HepG2 (cell line): Measurements from ENCODE around the gene ADAM22. TPM values are rescaled to one million over a fixed set of nuclear protein-coding genes. Genes with fewer than 3 reads are reported as not detected.

ENCODE experiments used
- ATAC-seq: fragments of 200-7000 bp; cut with Tn5 transposase; 3 replicates; pipeline ENCODE4 v1.9.1; 2020; ENCODE audit warnings: mild to moderate bottlenecking, moderate library complexity
- BruUV-seq: library from RNA; stranded (reverse); fragments of 400-500 nt; replicated peaks from 2 replicates; lab custom pipeline; 2021; lab: Mats Ljungman, UMichigan
- CTCF ChIA-PET: fragments of 300-600 bp; formaldehyde crosslinking; extraction: SDS; loops from one replicate; lab custom pipeline; 2021; ENCODE audit warnings: low total read pairs, inconsistent platforms, low intra/inter-chr PET ratio; lab: Yijun Ruan, JAX
- POLR2A ChIA-PET: fragments of 350-600 bp; sonication (Branson Sonifier 250); formaldehyde crosslinking; loops from one replicate; lab custom pipeline; 2020; ENCODE audit warnings: antibody characterized with exemption, inconsistent platforms; lab: Yijun Ruan, JAX
- DNase-seq: peaks from one replicate; pipeline ENCODE4 v3.0.0-alpha.2; 2015; ENCODE audit warnings: low spot score
- FAIRE-seq: peaks from 3 replicates; lab custom pipeline; 2011; peaks lifted over from hg19 to GRCh38; lab: Jason Lieb, UNC
- H2AFZ ChIP-seq: one replicate; pipeline ENCODE4 v1.6.1; 2011; ENCODE audit warnings: low read length, inconsistent platforms
- H3K27ac ChIP-seq: fragments of 300-600 bp; 3 replicates; pipeline ENCODE4 v1.8.0; 2011; ENCODE audit warnings: mixed run types, mild to moderate bottlenecking, mixed read lengths, low read length, inconsistent platforms; ENCODE audit not compliant: insufficient read depth; ENCODE audit errors: extremely low read length
- H3K27me3 ChIP-seq, 2 experiments: fragments of 200-600 bp in 1 of 2; 2 replicates in 1 of 2; 3 replicates in 1 of 2; pipeline versions ENCODE4 v1.6.0 to v1.8.0; 2011; ENCODE audit warnings: low read length in 2 of 2, mild to moderate bottlenecking in 2 of 2, moderate library complexity in 2 of 2, inconsistent platforms in 1 of 2; ENCODE audit not compliant: insufficient read depth in 2 of 2, control insufficient read depth in 1 of 2
- H3K36me3 ChIP-seq, 2 experiments: fragments of 200-600 bp in 1 of 2; replicated peaks in 1 of 2; 2 replicates in 1 of 2; 3 replicates in 1 of 2; pipeline versions ENCODE4 v1.5.1 to v1.8.0; 2011; ENCODE audit warnings: low read length in 2 of 2, inconsistent platforms in 1 of 2; ENCODE audit not compliant: insufficient read depth in 2 of 2, control insufficient read depth in 1 of 2
- H3K4me1 ChIP-seq: 2 replicates; pipeline ENCODE4 v1.5.1; 2012; ENCODE audit warnings: low read length, inconsistent platforms; ENCODE audit not compliant: insufficient read depth
- H3K4me2 ChIP-seq: 2 replicates; pipeline ENCODE4 v1.6.0; 2011; ENCODE audit warnings: low read depth, low read length, inconsistent platforms
- H3K4me3 ChIP-seq, 3 experiments: fragments of 200-600 bp in 1 of 3; sonication (generic), shearing (Covaris generic) in 1 of 3; replicated peaks in 1 of 3; 2 replicates each; pipeline ENCODE4 v1.5.1; 2011 to 2016; ENCODE audit warnings: low read length in 3 of 3, inconsistent platforms in 2 of 3, low read depth in 2 of 3, mild to moderate bottlenecking in 2 of 3, control low read depth in 1 of 3, mixed read lengths in 1 of 3; ENCODE audit not compliant: insufficient read depth in 1 of 3
- H3K79me2 ChIP-seq: one replicate; pipeline ENCODE4 v1.6.1; 2011; ENCODE audit warnings: low read length, inconsistent platforms; ENCODE audit not compliant: insufficient read depth
- H3K9ac ChIP-seq: 2 replicates; pipeline ENCODE4 v1.6.0; 2011; ENCODE audit warnings: mild to moderate bottlenecking, low read depth, low read length, inconsistent platforms; ENCODE audit not compliant: insufficient read depth
- H3K9me3 ChIP-seq: 2 replicates; pipeline ENCODE4 v1.5.1; 2012; ENCODE audit warnings: mild to moderate bottlenecking, low read length
- H4K20me1 ChIP-seq: 2 replicates; pipeline ENCODE4 v1.6.0; 2011; ENCODE audit warnings: inconsistent platforms, mild to moderate bottlenecking, low read length, moderate library complexity; ENCODE audit not compliant: insufficient read depth
- CHD4 ChIP-seq: fragments of 200-600 bp; sonication (generic); IDR thresholded peaks from 2 replicates; pipeline ENCODE4 v1.7.0; 2017; ENCODE audit warnings: mild to moderate bottlenecking, low read length, borderline replicate concordance
- ETV5 ChIP-seq: IDR thresholded peaks from 2 replicates; pipeline ENCODE4 v1.6.1; 2018; ENCODE audit warnings: missing biosample characterization, missing genetic modification reagents, inconsistent platforms, borderline replicate concordance
- FOXA3 ChIP-seq: IDR thresholded peaks from 2 replicates; pipeline ENCODE4 v1.6.1; 2016; ENCODE audit warnings: missing genetic modification reagents, missing compliant biosample characterization
- NR2F2 ChIP-seq: IDR thresholded peaks from 2 replicates; pipeline ENCODE4 v1.6.1; 2012; ENCODE audit warnings: low read depth, inconsistent platforms, borderline replicate concordance
- RARG ChIP-seq: sonication (generic); formaldehyde crosslinking; IDR thresholded peaks from 2 replicates; pipeline ENCODE4 v1.4.0; 2020; ENCODE audit warnings: low read depth, mild to moderate bottlenecking, missing genetic modification reagents
- XRCC5 ChIP-seq: fragments of 200-400 bp; formaldehyde crosslinking; optimal IDR thresholded peaks from 2 replicates; pipeline ENCODE3; 2017; ENCODE audit warnings: mild to moderate bottlenecking, low read length
- ZBTB14 ChIP-seq: sonication (generic); formaldehyde crosslinking; IDR thresholded peaks from 2 replicates; pipeline ENCODE4 v1.4.0; 2020; ENCODE audit warnings: missing genetic modification reagents
- ZKSCAN5 ChIP-seq: sonication (generic); formaldehyde crosslinking; IDR thresholded peaks from 2 replicates; pipeline ENCODE4 v1.5.1; 2020; ENCODE audit warnings: mild to moderate bottlenecking, missing genetic modification reagents
- ZNF10 ChIP-seq: sonication (generic); formaldehyde crosslinking; IDR thresholded peaks from 2 replicates; pipeline ENCODE4 v1.4.0; 2020; ENCODE audit warnings: mild to moderate bottlenecking, low read depth, missing genetic modification reagents, borderline replicate concordance
- ZNF160 ChIP-seq: sonication (generic); formaldehyde crosslinking; IDR thresholded peaks from 2 replicates; pipeline ENCODE4 v1.8.0; 2022; ENCODE audit warnings: mild to moderate bottlenecking, inconsistent platforms, missing genetic modification reagents
- ZNF335 ChIP-seq: sonication (generic); formaldehyde crosslinking; IDR thresholded peaks from 2 replicates; pipeline ENCODE4 v1.4.0; 2020; ENCODE audit warnings: missing genetic modification reagents
- ZNF501 ChIP-seq: sonication (generic); formaldehyde crosslinking; IDR thresholded peaks from 2 replicates; pipeline ENCODE4 v1.5.1; 2020; ENCODE audit warnings: mild to moderate bottlenecking, moderate library complexity, missing genetic modification reagents
- WGBS: methylation state at CpG from one replicate; pipeline ENCODE4 v1.1.6; 2017; ENCODE audit warnings: low lambda C conversion rate; 5-methylcytosine and 5-hydroxymethylcytosine counted together
- in situ Hi-C: cut with HindIII; loops from 2 replicates; pipeline ENCODE4 v1.10.0; 2017; ENCODE audit warnings: low pct_unique_long_range_greater_than_20kb; ENCODE audit not compliant: extremely low pct_ligation_motif_present
- intact Hi-C: fragments of 100-400 bp; cut with micrococcal nuclease; formaldehyde crosslinking; loops from one replicate; pipeline ENCODE4 v1.10.0; 2022; ENCODE audit not compliant: unreplicated experiment
- polyA plus RNA-seq, 8 experiments: library from polyadenylated mRNA; depleted of rRNA in 3 of 8; stranded (reverse) in 7 of 8; unstranded in 1 of 8; fragments of >200 nt; fragmentation: Illumina TruSeq in 4 of 8; extraction: Trizol in 4 of 8; gene quantifications; 2 replicates each; pipeline versions ENCODE4 v1.2.1 to v1.2.3, GENCODE V29; 2011 to 2016; ENCODE audit warnings: low read depth in 4 of 8, missing spikeins in 1 of 8, mixed read lengths in 1 of 8; ENCODE audit not compliant: insufficient read depth in 1 of 8
- total RNA-seq, 5 experiments: library from RNA; depleted of rRNA; stranded (reverse); fragments of >200 nt; fragmentation: Illumina TruSeq; extraction: Trizol; gene quantifications; 2 replicates each; pipeline ENCODE4 v1.2.3, GENCODE V29; 2016; ENCODE audit warnings: low read depth in 1 of 5

Gene ADAM22
- total and polyA plus RNA-seq, 2 of the 13 experiments (the other 11 are each of a cell fraction or from before 2014, with no cell fraction given), result 1.9 to 6.7 TPM

GRCh38 chr7:88115258-88115796, 181.3 kb downstream of the ADAM22 start:
- BruUV-seq, result no TSS peak
- Histone ChIP-seq H3K27me3 (no peaks in the 10 kb centered on the region), H2AFZ (no peak overlapping the region), H3K27ac (no peak overlapping the region), H3K4me3 (no peak overlapping the region), H3K79me2 (no peaks in the 10 kb centered on the region), H3K4me2 (no peak overlapping the region), H3K9me3 (no peaks in the 10 kb centered on the region), H3K4me1 (0 out of 2 replicates have a peak, but pooled peaks cover 8% of the 10 kb centered on the region), H4K20me1 (no peaks in the 10 kb centered on the region), H3K9ac (no peak overlapping the region), H3K36me3 (no peaks in the 10 kb centered on the region)
- ATAC-seq (no peak), DNase-seq (no peak), FAIRE-seq (no peak)
- TF ChIP-seq RARG (CRISPR knock-in tag) (no peak), ETV5 (CRISPR knock-in tag) (no peak), NR2F2 (no peak)
- ChIA-PET CTCF (no interaction called here), POLR2A (no interaction called here)
- intact Hi-C loops, result no loop called here
- in situ Hi-C loops, result no loop called here

DNA sequence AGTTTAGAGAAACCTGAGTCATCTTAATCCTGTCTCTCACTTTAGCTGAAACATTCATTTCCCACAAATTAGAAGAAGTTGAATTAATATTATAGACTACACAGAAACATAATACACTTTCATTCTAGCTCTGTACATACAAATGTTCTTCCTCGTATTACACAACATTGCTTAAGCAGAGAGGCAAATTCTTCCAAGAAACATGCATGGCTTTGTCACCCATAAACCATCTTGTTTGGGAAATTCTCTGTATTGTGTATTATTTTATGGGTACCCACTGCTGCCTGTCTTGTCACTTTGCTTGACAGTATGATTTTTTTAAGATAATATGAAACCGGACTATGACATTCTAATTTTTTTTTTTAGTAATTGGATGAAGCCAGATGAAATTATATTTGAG, 181.8 kb downstream of the ADAM22 start:
- intact Hi-C loops, result no loop called here
- in situ Hi-C loops, result no loop called here
- Histone ChIP-seq H3K9ac (no peak overlapping the region), H3K79me2 (no peaks in the 10 kb centered on the region), H3K9me3 (no peaks in the 10 kb centered on the region), H3K27ac (no peak overlapping the region), H4K20me1 (no peaks in the 10 kb centered on the region), H2AFZ (no peak overlapping the region), H3K4me3 (no peak overlapping the region), H3K4me1 (0 out of 2 replicates have a peak, but pooled peaks cover 8% of the 10 kb centered on the region), H3K36me3 (no peaks in the 10 kb centered on the region), H3K27me3 (no peaks in the 10 kb centered on the region), H3K4me2 (no peak overlapping the region)
- FAIRE-seq, result no peak
- no peak for TF ChIP-seq ZNF10 (CRISPR knock-in tag)
- no peak for TF ChIP-seq ZNF501 (CRISPR knock-in tag)
- TF ChIP-seq ZNF335, result no peak
- TF ChIP-seq ZBTB14 (CRISPR knock-in tag), result no peak
- no peak for TF ChIP-seq XRCC5
- TF ChIP-seq CHD4, result no peak
- TF ChIP-seq ZKSCAN5 (CRISPR knock-in tag), result no peak
- TF ChIP-seq FOXA3 (CRISPR knock-in tag), result no peak
- TF ChIP-seq ZNF160 (CRISPR knock-in tag), result no peak
- CTCF ChIA-PET, result no interaction called here
- DNase-seq, result no peak
- POLR2A ChIA-PET, result no interaction called here
- WGBS, result 90% methylated on average over 2 of the region's 2 CpGs
- no peak for ATAC-seq
- BruUV-seq, result no TSS peak
